ENCODE data around the gene FMN2.

Gene FMN2

GRCh38 chr1:240462277-240462676 lies 370.6 kb downstream of the FMN2 start:
- DNase-seq: no peak

- no peak for DNase-seq
Observed at GRCh38 chr1:240462766-240463395, 371.2 kb downstream of the FMN2 start.

- no peak for DNase-seq
Observed at GRCh38 chr1:240464099-240464498, 372.4 kb downstream of the FMN2 start.

- no peak for DNase-seq
Observed at GRCh38 chr1:240465531-240465940, 373.9 kb downstream of the FMN2 start.

- DNase-seq: no peak
Observed at GRCh38 chr1:240466509-240466908, 374.8 kb downstream of the FMN2 start.

GRCh38 chr1:240467895-240468294 lies 376.2 kb downstream of the FMN2 start:
- no peak for DNase-seq

- DNase-seq: no peak
Observed at GRCh38 chr1:240468656-240469055, 377.0 kb downstream of the FMN2 start.

GRCh38 chr1:240474133-240474614 lies 382.5 kb downstream of the FMN2 start:
- no peak for DNase-seq

GRCh38 chr1:240475832-240476231 lies 384.1 kb downstream of the FMN2 start:
- no peak for DNase-seq

- DNase-seq: no peak
Observed at GRCh38 chr1:240478536-240478935, 386.9 kb downstream of the FMN2 start.

- DNase-seq: no peak
Observed at GRCh38 chr1:240484804-240485443, 393.2 kb downstream of the FMN2 start.

GRCh38 chr1:240486611-240487010 lies 394.9 kb downstream of the FMN2 start:
- no peak for DNase-seq

GRCh38 chr1:240487493-240487892 lies 395.8 kb downstream of the FMN2 start:
- DNase-seq: no peak

- no peak for DNase-seq
Observed at GRCh38 chr1:240491156-240491555, 399.5 kb downstream of the FMN2 start.

- DNase-seq: no peak
Observed at GRCh38 chr1:240491796-240492195, 400.1 kb downstream of the FMN2 start.

GRCh38 chr1:240492832-240493440 lies 401.3 kb downstream of the FMN2 start:
- peak; percentile 13 for DNase-seq

GRCh38 chr1:240495601-240496000 lies 403.9 kb downstream of the FMN2 start:
- DNase-seq: no peak

GRCh38 chr1:240496356-240496755 lies 404.7 kb downstream of the FMN2 start:
- DNase-seq: no peak

GRCh38 chr1:240496941-240497340 lies 405.3 kb downstream of the FMN2 start:
- no peak for DNase-seq

- no peak for DNase-seq
Observed at GRCh38 chr1:240497908-240498307, 406.2 kb downstream of the FMN2 start.

GRCh38 chr1:240498335-240498734 lies 406.7 kb downstream of the FMN2 start:
- DNase-seq: no peak

- no peak for DNase-seq
Observed at GRCh38 chr1:240499012-240499411, 407.3 kb downstream of the FMN2 start.

- no peak for DNase-seq
Observed at GRCh38 chr1:240500647-240501046, 409.0 kb downstream of the FMN2 start.

- DNase-seq: no peak
Observed at GRCh38 chr1:240501115-240501514, 409.4 kb downstream of the FMN2 start.

Data from stimulated activated CD4-positive, alpha-beta T cell treated with anti-CD3 and anti-CD28 coated beads, Interleukin-15, amount 100 ng/mL, for 24 hours (primary cell).